Small intestine (tissue), 7 donors: ENCODE results near the gene ADGRL1. TPM values are rescaled to one million over a fixed set of nuclear protein-coding genes. Genes with fewer than 3 reads are reported as not detected.
"Not testable (repeated sequence)": the region's sequence is repeated elsewhere in the genome, so short reads cannot be mapped to it uniquely, and the experiment has no call there.

Experiments
- DNase-seq, 2 donors: peaks; one replicate each; pipeline versions ENCODE4 v3.0.0 to v3.0.0-alpha.2; 2013
- FAIRE-seq: peaks from 2 replicates; lab custom pipeline; 2012; peaks lifted over from hg19 to GRCh38; lab: Jason Lieb, UNC
- H3K27ac ChIP-seq, 3 donors: one replicate each; pipeline ENCODE4 v1.5.1; 2013; ENCODE audit warnings: low read length in 2 of 3, mild to moderate bottlenecking in 2 of 3, control low read depth in 1 of 3, inconsistent platforms in 1 of 3, low read depth in 1 of 3, moderate library complexity in 1 of 3
- H3K27me3 ChIP-seq, 3 donors: one replicate each; pipeline ENCODE4 v1.6.1; 2013; ENCODE audit warnings: low read length in 3 of 3, inconsistent platforms in 1 of 3; ENCODE audit not compliant: control insufficient read depth in 3 of 3, insufficient read depth in 3 of 3
- H3K36me3 ChIP-seq, 3 donors: one replicate each; pipeline ENCODE4 v1.6.1; 2013; ENCODE audit warnings: low read length in 3 of 3, inconsistent platforms in 1 of 3, low read depth in 1 of 3, mild to moderate bottlenecking in 1 of 3, moderate library complexity in 1 of 3; ENCODE audit not compliant: control insufficient read depth in 3 of 3, insufficient read depth in 2 of 3
- H3K4me1 ChIP-seq, 3 donors: one replicate each; pipeline ENCODE4 v1.6.1; 2013; ENCODE audit warnings: low read length in 2 of 3, inconsistent platforms in 1 of 3, low read depth in 1 of 3, mild to moderate bottlenecking in 1 of 3, moderate library complexity in 1 of 3; ENCODE audit not compliant: control insufficient read depth in 3 of 3, insufficient read depth in 2 of 3
- H3K4me3 ChIP-seq, 3 donors: one replicate each; pipeline ENCODE4 v1.5.1; 2013; ENCODE audit warnings: low read length in 3 of 3, control low read depth in 1 of 3, inconsistent platforms in 1 of 3, low read depth in 1 of 3, mild to moderate bottlenecking in 1 of 3, moderate library complexity in 1 of 3
- H3K9me3 ChIP-seq, 2 donors: one replicate each; pipeline ENCODE4 v1.6.1; 2013; ENCODE audit warnings: low read depth in 1 of 2, low read length in 1 of 2; ENCODE audit not compliant: control insufficient read depth in 2 of 2, insufficient read depth in 1 of 2
- WGBS, 3 donors: extraction: QIAGEN DNeasy Blood & Tissue Kit; methylation state at CpG; one replicate each; pipeline ENCODE4 v1.1.7; 2013; 5-methylcytosine and 5-hydroxymethylcytosine counted together
- polyA plus RNA-seq, 4 donors: library from polyadenylated mRNA; stranded (reverse) in 3 of 4; unstranded in 1 of 4; fragments of 200-250 nt in 3 of 4; fragments of 120-200 nt in 1 of 4; gene quantifications; one replicate each; pipeline versions ENCODE4 v1.2.1 to v1.2.3, GENCODE V29; 2013
- donor health status: healthy with polysubstance abuse.
- donor health status: control.
- donor health status: control.
- donor health status: Bipolar disorder and iron deficiency.
- donor health status: healthy.

ADGRL1 gene
- polyA plus RNA-seq, 4 donors, result 11.1 to 22.7 (median 15.7) TPM

DNA sequence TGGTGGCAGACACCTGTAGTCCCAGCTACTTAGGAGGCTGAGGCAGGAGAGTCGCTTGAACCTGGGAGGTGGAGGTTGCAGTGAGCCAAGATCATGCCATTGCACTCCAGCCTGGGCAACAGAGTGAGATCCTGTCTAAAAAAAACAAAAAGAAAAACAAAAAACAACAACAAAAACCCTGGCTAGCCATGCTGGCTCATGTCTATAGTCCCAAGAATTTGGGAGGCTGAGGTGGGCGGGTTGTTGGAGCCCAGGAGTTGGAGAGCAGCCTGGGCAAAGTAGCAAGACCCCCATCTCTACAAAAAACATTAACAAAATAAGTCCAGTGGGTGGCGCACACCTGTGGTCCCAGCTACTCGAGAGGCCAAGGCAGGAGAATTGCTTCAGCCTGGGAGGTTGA, 27.0 kb upstream of the ADGRL1 start:
- not testable (repeated sequence) for DNase-seq, H3K36me3 ChIP-seq, H3K27ac ChIP-seq, FAIRE-seq, H3K4me1 ChIP-seq, H3K9me3 ChIP-seq, H3K4me3 ChIP-seq, H3K27me3 ChIP-seq
- WGBS, 3 donors, result 90 to 96% (median 96%) methylated on average over 2 to 4 of the region's 4 CpGs

GRCh38 chr19:14228446-14229071, 22.6 kb upstream of the ADGRL1 start:
- 35 to 65% (median 64%) methylated on average over 14 to 15 of the region's 17 CpGs for WGBS, 3 donors

GRCh38 chr19:14226498-14226897, 20.5 kb upstream of the ADGRL1 start:
- H3K27me3 ChIP-seq, H3K9me3 ChIP-seq, H3K36me3 ChIP-seq, DNase-seq, H3K27ac ChIP-seq, H3K4me1 ChIP-seq, FAIRE-seq, H3K4me3 ChIP-seq: not testable (repeated sequence)
- WGBS, 3 donors, result 24 to 55% (median 40%) methylated on average over 5 to 6 of the region's 6 CpGs

More at GRCh38 chr19:14228446-14229071, 22.6 kb upstream of the ADGRL1 start:
- not testable (repeated sequence) for H3K4me3 ChIP-seq, H3K36me3 ChIP-seq, FAIRE-seq, H3K27me3 ChIP-seq, H3K4me1 ChIP-seq, DNase-seq, H3K9me3 ChIP-seq
- peak overlapping the region in 1 of 3 donors; percentile 24 for H3K27ac ChIP-seq

DNA sequence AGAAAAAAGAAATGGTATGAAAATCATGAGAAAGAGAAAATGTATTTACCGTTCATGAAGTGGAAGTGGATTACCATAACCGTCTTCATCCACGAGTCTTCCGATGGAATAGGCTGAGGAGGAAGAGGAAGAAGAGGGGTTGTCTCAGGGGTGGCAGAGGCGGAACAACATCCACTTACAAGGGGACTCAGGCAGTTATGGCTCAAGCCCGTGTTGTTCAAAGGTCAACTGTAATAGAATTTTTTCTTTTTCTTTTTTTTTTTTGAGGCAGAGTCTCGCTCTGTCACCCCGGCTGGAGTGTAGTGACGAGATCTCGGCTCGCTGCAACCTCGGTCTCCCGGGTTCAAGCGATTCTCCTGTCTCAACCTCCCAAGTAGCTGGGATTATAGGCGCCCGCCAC, 16.9 kb upstream of the ADGRL1 start:
- no peaks in the 10 kb centered on the region for H3K36me3 ChIP-seq
- H3K4me3 ChIP-seq, result no peak overlapping the region
- 31 to 69% (median 36%) methylated on average over 13 to 16 of the region's 16 CpGs for WGBS, 3 donors
- DNase-seq (peak in 1 of 2 donors; percentile 65), FAIRE-seq (no peak)
- no peaks in the 10 kb centered on the region for H3K9me3 ChIP-seq
- no peak overlapping the region for H3K27ac ChIP-seq
- H3K27me3 ChIP-seq, result no peaks in the 10 kb centered on the region
- H3K4me1 ChIP-seq, result peaks cover 0 to 3% (median 0%) of the 10 kb centered on the region in 3 donors

GRCh38 chr19:14221345-14221744, 15.4 kb upstream of the ADGRL1 start:
- not testable (repeated sequence) for H3K9me3 ChIP-seq, H3K4me3 ChIP-seq, H3K36me3 ChIP-seq, H3K27me3 ChIP-seq, FAIRE-seq, H3K27ac ChIP-seq, H3K4me1 ChIP-seq
- DNase-seq, result peak; percentile 72 to 78
- 2 to 12% (median 7%) methylated on average over 18 to 19 of the region's 19 CpGs for WGBS, 3 donors

GRCh38 chr19:14218620-14219330, 12.8 kb upstream of the ADGRL1 start:
- DNase-seq (no peak), FAIRE-seq (no peak)
- Histone ChIP-seq H3K9me3 (no peaks in the 10 kb centered on the region), H3K27me3 (no peaks in the 10 kb centered on the region), H3K4me3 (no peak overlapping the region), H3K4me1 (peaks cover 0 to 3% (median 0%) of the 10 kb centered on the region in 3 donors), H3K36me3 (no peaks in the 10 kb centered on the region), H3K27ac (no peak overlapping the region)
- 83 to 95% (median 87%) methylated on average over 12 of the region's 12 CpGs for WGBS, 3 donors

DNA sequence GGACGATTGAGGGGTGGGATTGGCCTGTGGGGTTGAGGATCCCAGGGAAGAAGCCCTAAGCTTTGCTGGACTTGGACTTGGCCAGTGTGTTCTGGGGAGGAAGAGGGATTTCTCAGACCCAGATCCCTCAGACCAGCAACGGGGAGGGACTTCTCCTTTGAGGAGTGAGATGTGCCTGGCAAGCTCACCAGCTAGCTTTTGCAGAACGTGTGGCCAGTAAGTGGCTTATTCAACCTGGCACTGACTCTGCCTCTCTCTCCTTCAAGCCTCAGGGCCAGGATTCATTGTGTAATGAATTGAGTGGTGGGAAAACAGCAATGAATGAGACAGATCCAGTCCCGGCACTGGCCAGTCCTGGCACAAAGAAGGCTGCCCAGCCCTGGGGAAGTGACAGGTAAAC, 11.9 kb upstream of the ADGRL1 start:
- H3K4me3 ChIP-seq, H3K27ac ChIP-seq, FAIRE-seq: not testable (repeated sequence)

DNA sequence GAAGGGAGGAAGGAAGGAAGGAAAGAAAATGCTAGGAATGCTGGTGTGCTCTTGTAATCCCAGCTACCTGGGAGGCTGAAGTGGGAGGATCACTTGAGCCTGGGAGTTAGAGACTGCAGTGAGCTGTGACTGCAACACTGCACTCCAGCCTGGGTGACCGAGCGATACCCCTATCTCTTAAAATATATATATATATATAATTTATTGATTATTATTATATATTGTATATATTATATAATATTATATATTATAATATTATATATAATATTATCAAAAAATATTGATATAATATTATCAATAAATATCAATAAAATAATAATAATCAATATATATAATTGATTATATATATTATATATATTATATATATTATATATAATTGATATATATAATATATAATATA, 8.6 kb upstream of the ADGRL1 start:
- Histone ChIP-seq H3K4me1 (no peaks in the 10 kb centered on the region), H3K27ac (no peak overlapping the region), H3K27me3 (peaks cover 0 to 6% (median 0%) of the 10 kb centered on the region in 3 donors), H3K9me3 (no peaks in the 10 kb centered on the region), H3K4me3 (no peak overlapping the region), H3K36me3 (no peaks in the 10 kb centered on the region)
- FAIRE-seq, result no peak
- 89 to 98% (median 97%) methylated on average over 2 of the region's 2 CpGs for WGBS, 3 donors
- DNase-seq, result no peak

More for the DNA sequence above, 11.9 kb upstream of the ADGRL1 start:
- DNase-seq, H3K36me3 ChIP-seq, H3K9me3 ChIP-seq, H3K27me3 ChIP-seq, H3K4me1 ChIP-seq: not testable (repeated sequence)
- WGBS, 3 donors, result 23 to 32% (median 30%) methylated on average over 4 of the region's 4 CpGs
